Endothelial cell of umbilical vein (primary cell): ENCODE results near the gene KCNJ2. TPM values are rescaled to one million over a fixed set of nuclear protein-coding genes. Genes with fewer than 3 reads are reported as not detected.

Source experiments
- BruUV-seq: library from RNA; stranded (reverse); fragments of 400-500 nt; replicated peaks from 2 replicates; lab custom pipeline; 2021; lab: Mats Ljungman, UMichigan
- CTCF ChIA-PET: fragments of 300-600, 350-600 bp; sonication (Branson Sonifier 250); formaldehyde crosslinking; loops from one replicate; lab custom pipeline; 2021; ENCODE audit warnings: antibody characterized with exemption, inconsistent platforms; lab: Charles Lee
- POLR2A ChIA-PET: fragments of 300-600, 350-600 bp; sonication (Branson Sonifier 250); formaldehyde crosslinking; loops from one replicate; lab custom pipeline; 2021; ENCODE audit warnings: antibody characterized with exemption, inconsistent platforms; lab: Charles Lee
- DNase-seq: peaks from one replicate; pipeline ENCODE4 v3.0.0-alpha.2; 2011; ENCODE audit warnings: low read depth, low spot score
- FAIRE-seq: peaks from 2 replicates; lab custom pipeline; 2011; peaks lifted over from hg19 to GRCh38; lab: Jason Lieb, UNC
- H2AFZ ChIP-seq: 2 replicates; pipeline ENCODE4 v1.6.0; 2012; ENCODE audit warnings: low read depth, low read length, control low read depth, inconsistent platforms
- H3K27ac ChIP-seq: 2 replicates; pipeline ENCODE4 v1.5.1; 2011; ENCODE audit warnings: low read depth, mild to moderate bottlenecking, control low read depth, low read length, moderate library complexity; ENCODE audit not compliant: insufficient read depth
- H3K27me3 ChIP-seq, 2 experiments: 2 replicates each; pipeline versions ENCODE4 v1.6.0 to v1.6.1; 2011; ENCODE audit warnings: low read length in 2 of 2, mixed read lengths in 1 of 2; ENCODE audit not compliant: control insufficient read depth in 2 of 2, insufficient read depth in 2 of 2
- H3K36me3 ChIP-seq, 2 experiments: 2 replicates in 1 of 2; 3 replicates in 1 of 2; pipeline ENCODE4 v1.5.1; 2011; ENCODE audit warnings: low read length in 2 of 2, mild to moderate bottlenecking in 1 of 2, moderate library complexity in 1 of 2; ENCODE audit not compliant: control insufficient read depth in 2 of 2, insufficient read depth in 2 of 2; ENCODE audit errors: extremely low read depth in 1 of 2
- H3K4me1 ChIP-seq: 3 replicates; pipeline ENCODE4 v1.5.1; 2011; ENCODE audit warnings: mild to moderate bottlenecking, low read length; ENCODE audit not compliant: control insufficient read depth, insufficient read depth; ENCODE audit errors: extremely low read depth
- H3K4me2 ChIP-seq: 2 replicates; pipeline ENCODE4 v1.6.1; 2011; ENCODE audit warnings: low read length, control low read depth, mixed read lengths; ENCODE audit not compliant: insufficient read depth
- H3K4me3 ChIP-seq, 3 experiments: fragments of 200-600 bp in 1 of 3; sonication (generic), shearing (Covaris generic) in 1 of 3; replicated peaks in 1 of 3; 2 replicates each; pipeline ENCODE4 v1.5.1; 2011 to 2016; ENCODE audit warnings: control low read depth in 3 of 3, low read length in 3 of 3, mild to moderate bottlenecking in 2 of 3, inconsistent platforms in 1 of 3, low read depth in 1 of 3, moderate library complexity in 1 of 3; ENCODE audit not compliant: insufficient read depth in 1 of 3
- H3K79me2 ChIP-seq: 2 replicates; pipeline ENCODE4 v1.6.0; 2012; ENCODE audit warnings: low read length, inconsistent platforms; ENCODE audit not compliant: control insufficient read depth, insufficient read depth
- H3K9ac ChIP-seq: replicated peaks from 2 replicates; pipeline ENCODE3; 2011; ENCODE audit warnings: low read length, control low read depth; ENCODE audit not compliant: insufficient read depth; ENCODE audit errors: extremely low read depth
- H3K9me1 ChIP-seq: replicated peaks from 3 replicates; pipeline ENCODE4 v1.6.0; 2011; ENCODE audit warnings: mild to moderate bottlenecking, low read length; ENCODE audit not compliant: control insufficient read depth, insufficient read depth; ENCODE audit errors: extremely low read depth
- H3K9me3 ChIP-seq: replicated peaks from 2 replicates; pipeline ENCODE4 v1.5.1; 2012; ENCODE audit warnings: low read length, inconsistent platforms; ENCODE audit not compliant: control insufficient read depth, insufficient read depth
- H4K20me1 ChIP-seq: replicated peaks from 2 replicates; pipeline ENCODE3; 2011; ENCODE audit warnings: mild to moderate bottlenecking, low read length; ENCODE audit not compliant: control insufficient read depth, insufficient read depth; ENCODE audit errors: extremely low read depth
- EZH2 ChIP-seq: IDR thresholded peaks from 2 replicates; pipeline ENCODE4 v1.6.1; 2012; ENCODE audit warnings: borderline replicate concordance, low read depth, mild to moderate bottlenecking, moderate library complexity, low read length, inconsistent platforms; ENCODE audit not compliant: severe bottlenecking
- FOS ChIP-seq: IDR thresholded peaks from 2 replicates; pipeline ENCODE4 v1.6.1; 2011; ENCODE audit warnings: mild to moderate bottlenecking, low read length, moderate library complexity, borderline replicate concordance; ENCODE audit not compliant: insufficient read depth
- GATA2 ChIP-seq: IDR thresholded peaks from 2 replicates; pipeline ENCODE4 v1.7.0; 2011; ENCODE audit warnings: low read depth, mild to moderate bottlenecking, moderate library complexity, mixed read lengths, low read length; ENCODE audit not compliant: insufficient read length, insufficient read depth
- MYC ChIP-seq: IDR thresholded peaks from one replicate; pipeline ENCODE4 v1.6.1; 2011; ENCODE audit warnings: mild to moderate bottlenecking, low read depth, low read length
- POLR2A ChIP-seq: IDR thresholded peaks from 2 replicates; pipeline ENCODE4 v1.6.1; 2012; ENCODE audit warnings: low read depth, mild to moderate bottlenecking, control low read depth, low read length
- POLR2AphosphoS5 ChIP-seq: IDR thresholded peaks from 2 replicates; pipeline ENCODE4 v1.6.1; 2012; ENCODE audit warnings: low read depth, mild to moderate bottlenecking, control low read depth, low read length, moderate library complexity; ENCODE audit not compliant: insufficient read depth
- dilution Hi-C: fragments of 300-500 bp; cut with MboI; formaldehyde crosslinking; loops from one replicate; pipeline ENCODE4 v1.15.0; 2019; ENCODE audit warnings: low sequenced_read_pairs; ENCODE audit not compliant: extremely low pct_ligation_motif_present
- intact Hi-C: fragments of 100-400 bp; cut with micrococcal nuclease; formaldehyde crosslinking; loops from one replicate; pipeline ENCODE4 v1.10.0; 2022
- polyA plus RNA-seq, 4 experiments: library from polyadenylated mRNA; depleted of rRNA in 3 of 4; stranded (reverse) in 3 of 4; unstranded in 1 of 4; fragments of >200 nt; gene quantifications; 2 replicates each; pipeline versions ENCODE4 v1.2.1 to v1.2.3, GENCODE V29; 2011 to 2012; ENCODE audit warnings: missing spikeins in 1 of 4
- total RNA-seq: library from RNA; stranded (reverse); gene quantifications from 2 replicates; pipeline ENCODE4 v1.2.3, GENCODE V29; 2021
- TF ChIP-seq, protein P1 (sequence below): IDR thresholded peaks from 2 replicates; pipeline ENCODE4 v1.6.1; 2011; ENCODE audit not compliant: insufficient read depth, insufficient read length
- TF ChIP-seq, protein P2 (sequence below), 2 donors: IDR thresholded peaks; 1 replicate in 1 of 2; 2 replicates in 1 of 2; pipeline ENCODE4 v1.5.1; 2011; ENCODE audit warnings: low read length in 2 of 2, mild to moderate bottlenecking in 2 of 2, moderate library complexity in 2 of 2, control low read depth in 1 of 2, inconsistent platforms in 1 of 2, low read depth in 1 of 2; ENCODE audit not compliant: insufficient read depth in 1 of 2; ENCODE audit errors: extremely low read depth in 1 of 2

The KCNJ2 gene
- total and polyA plus RNA-seq, 2 donors (not counting 3 experiments of a cell fraction or from before 2014, with no cell fraction given): 8.3 to 11.5 TPM

DNA sequence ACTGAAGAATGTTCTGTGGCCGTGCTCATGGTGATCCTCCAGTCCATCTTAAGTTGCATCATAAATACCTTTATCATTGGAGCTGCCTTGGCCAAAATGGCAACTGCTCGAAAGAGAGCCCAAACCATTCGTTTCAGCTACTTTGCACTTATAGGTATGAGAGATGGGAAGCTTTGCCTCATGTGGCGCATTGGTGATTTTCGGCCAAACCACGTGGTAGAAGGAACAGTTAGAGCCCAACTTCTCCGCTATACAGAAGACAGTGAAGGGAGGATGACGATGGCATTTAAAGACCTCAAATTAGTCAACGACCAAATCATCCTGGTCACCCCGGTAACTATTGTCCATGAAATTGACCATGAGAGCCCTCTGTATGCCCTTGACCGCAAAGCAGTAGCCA is 36.8 kb upstream of the KCNJ2 start:
- TF ChIP-seq, protein P1, sequence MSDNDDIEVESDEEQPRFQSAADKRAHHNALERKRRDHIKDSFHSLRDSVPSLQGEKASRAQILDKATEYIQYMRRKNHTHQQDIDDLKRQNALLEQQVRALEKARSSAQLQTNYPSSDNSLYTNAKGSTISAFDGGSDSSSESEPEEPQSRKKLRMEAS: no peak
- TF ChIP-seq, protein P2, sequence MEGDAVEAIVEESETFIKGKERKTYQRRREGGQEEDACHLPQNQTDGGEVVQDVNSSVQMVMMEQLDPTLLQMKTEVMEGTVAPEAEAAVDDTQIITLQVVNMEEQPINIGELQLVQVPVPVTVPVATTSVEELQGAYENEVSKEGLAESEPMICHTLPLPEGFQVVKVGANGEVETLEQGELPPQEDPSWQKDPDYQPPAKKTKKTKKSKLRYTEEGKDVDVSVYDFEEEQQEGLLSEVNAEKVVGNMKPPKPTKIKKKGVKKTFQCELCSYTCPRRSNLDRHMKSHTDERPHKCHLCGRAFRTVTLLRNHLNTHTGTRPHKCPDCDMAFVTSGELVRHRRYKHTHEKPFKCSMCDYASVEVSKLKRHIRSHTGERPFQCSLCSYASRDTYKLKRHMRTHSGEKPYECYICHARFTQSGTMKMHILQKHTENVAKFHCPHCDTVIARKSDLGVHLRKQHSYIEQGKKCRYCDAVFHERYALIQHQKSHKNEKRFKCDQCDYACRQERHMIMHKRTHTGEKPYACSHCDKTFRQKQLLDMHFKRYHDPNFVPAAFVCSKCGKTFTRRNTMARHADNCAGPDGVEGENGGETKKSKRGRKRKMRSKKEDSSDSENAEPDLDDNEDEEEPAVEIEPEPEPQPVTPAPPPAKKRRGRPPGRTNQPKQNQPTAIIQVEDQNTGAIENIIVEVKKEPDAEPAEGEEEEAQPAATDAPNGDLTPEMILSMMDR (IDR thresholded peaks at IDR 0.05; ENCODE audit: extremely low read depth in 1 of 2, insufficient read depth in 1 of 2, low read depth in 1 of 2, low read length in 2 of 2): no peak
- no peak for TF ChIP-seq POLR2AphosphoS5
- TF ChIP-seq FOS: no peak
- no peak for TF ChIP-seq GATA2
- TF ChIP-seq MYC: no peak
- no peak for TF ChIP-seq EZH2
- TF ChIP-seq POLR2A: no peak
- intact Hi-C loops: no loop called here
- no peak overlapping the region for H3K27ac ChIP-seq

More for the DNA sequence above, 36.8 kb upstream of the KCNJ2 start:
- CTCF ChIA-PET: interaction anchor here (0.8 to 3.2 kb wide), 3 partner anchors 12 to 526 kb away, joined by 3 to 8 read pairs (median 4); no protein-coding TSS in a partner anchor
- no peaks in the 10 kb centered on the region for H3K27me3 ChIP-seq
- no peaks in the 10 kb centered on the region for H3K9me1 ChIP-seq
- no peak overlapping the region for H3K4me2 ChIP-seq
- no peak overlapping the region for H2AFZ ChIP-seq
- no peak overlapping the region for H3K9ac ChIP-seq
- FAIRE-seq (no peak), DNase-seq (no peak)
- BruUV-seq: no TSS peak
- dilution Hi-C loops: no loop called here
- no peaks in the 10 kb centered on the region for H3K36me3 ChIP-seq
- no peak overlapping the region for H3K4me3 ChIP-seq
- no peaks in the 10 kb centered on the region for H3K79me2 ChIP-seq
- no peaks in the 10 kb centered on the region for H4K20me1 ChIP-seq
- H3K9me3 ChIP-seq: no peaks in the 10 kb centered on the region
- POLR2A ChIA-PET: no interaction called here
- peaks cover 6% of the 10 kb centered on the region for H3K4me1 ChIP-seq
